Endodermal cell (in vitro differentiated cells): ENCODE results near the gene NFKB1. TPM values are rescaled to one million over a fixed set of nuclear protein-coding genes. Genes with fewer than 3 reads are reported as not detected.

Experiments used
- DNase-seq: peaks from one replicate; pipeline ENCODE4 v3.0.0-alpha.2; 2017
- H3K27ac ChIP-seq: 2 replicates; pipeline ENCODE4 v1.5.1; 2013; ENCODE audit warnings: mild to moderate bottlenecking, low read depth, low read length, moderate library complexity
- H3K27me3 ChIP-seq: 2 replicates; pipeline ENCODE4 v1.6.1; 2013; ENCODE audit warnings: mild to moderate bottlenecking, low read length, moderate library complexity; ENCODE audit not compliant: insufficient read depth, control insufficient read depth, poor library complexity, severe bottlenecking
- H3K36me3 ChIP-seq: 2 replicates; pipeline ENCODE4 v1.7.0; 2013; ENCODE audit warnings: mild to moderate bottlenecking, low read length, moderate library complexity; ENCODE audit not compliant: control insufficient read depth, insufficient read depth
- H3K4me1 ChIP-seq: one replicate; pipeline ENCODE4 v1.7.0; 2013; ENCODE audit warnings: low read length; ENCODE audit not compliant: control insufficient read depth, insufficient read depth
- H3K4me3 ChIP-seq: 2 replicates; pipeline ENCODE4 v1.5.1; 2013; ENCODE audit warnings: mild to moderate bottlenecking, low read length, moderate library complexity
- H3K9ac ChIP-seq: 2 replicates; pipeline ENCODE4 v1.6.1; 2013; ENCODE audit warnings: mild to moderate bottlenecking, low read length, moderate library complexity; ENCODE audit not compliant: poor library complexity, severe bottlenecking; ENCODE audit errors: extremely low read depth
- H3K9me3 ChIP-seq: 2 replicates; pipeline ENCODE4 v1.6.1; 2013; ENCODE audit warnings: mild to moderate bottlenecking, low read length, moderate library complexity; ENCODE audit not compliant: control insufficient read depth
- H3K27ac Mint-ChIP-seq: 2 replicates; pipeline ENCODE4 v1.8.0; 2020; ENCODE audit warnings: mixed read lengths
- H3K27me3 Mint-ChIP-seq: 2 replicates; pipeline ENCODE4 v1.8.0; 2021; ENCODE audit warnings: mild to moderate bottlenecking, mixed read lengths; ENCODE audit not compliant: insufficient read depth
- H3K36me3 Mint-ChIP-seq: 2 replicates; pipeline ENCODE4 v1.8.0; 2020; ENCODE audit warnings: low read depth, mixed read lengths
- H3K4me1 Mint-ChIP-seq: 2 replicates; pipeline ENCODE4 v1.8.0; 2020; ENCODE audit warnings: mixed read lengths
- H3K4me3 Mint-ChIP-seq: 2 replicates; pipeline ENCODE4 v1.8.0; 2020; ENCODE audit warnings: mild to moderate bottlenecking, moderate library complexity, mixed read lengths
- H3K9me3 Mint-ChIP-seq: 2 replicates; pipeline ENCODE4 v1.8.0; 2020; ENCODE audit warnings: mild to moderate bottlenecking, mixed read lengths
- WGBS, 2 experiments: methylation state at CpG; one replicate each; pipeline versions ENCODE4 v1.1.5 to v1.1.7; 2013; ENCODE audit warnings: missing lambda C conversion rate in 2 of 2, mixed read lengths in 1 of 2; ENCODE audit not compliant: insufficient coverage in 1 of 2, insufficient read length in 1 of 2; 5-methylcytosine and 5-hydroxymethylcytosine counted together
- total RNA-seq, 2 donors: library from RNA; stranded (reverse); fragmentation: NEBNext Ultra II Directional in 1 of 2; extraction: Animal tissue kit (Norgen Biotek cat#: 25700) in 1 of 2; gene quantifications; 2 replicates in 1 of 2; 3 replicates in 1 of 2; pipeline ENCODE4 v1.2.1, GENCODE V29; 2021
- TF ChIP-seq, protein P1 (sequence below): fragments of 200-600 bp; sonication (generic); conservative IDR thresholded peaks from 2 replicates; pipeline ENCODE4 v1.5.0; 2021; ENCODE audit warnings: antibody characterized with exemption, mild to moderate bottlenecking

The NFKB1 gene
- total RNA-seq, 2 donors from 2014 or later: 4.4 to 5.6 TPM

GRCh38 chr4:102534845-102535244, 33.7 kb downstream of the NFKB1 start:
- no peaks in the 10 kb centered on the region for H3K27me3 ChIP-seq
- no peak overlapping the region for H3K4me3 ChIP-seq
- no peaks in the 10 kb centered on the region for H3K36me3 ChIP-seq
- no peaks in the 10 kb centered on the region for H3K4me1 ChIP-seq
- H3K9me3 ChIP-seq: no peaks in the 10 kb centered on the region
- no peak for DNase-seq
- TF ChIP-seq, protein P1, sequence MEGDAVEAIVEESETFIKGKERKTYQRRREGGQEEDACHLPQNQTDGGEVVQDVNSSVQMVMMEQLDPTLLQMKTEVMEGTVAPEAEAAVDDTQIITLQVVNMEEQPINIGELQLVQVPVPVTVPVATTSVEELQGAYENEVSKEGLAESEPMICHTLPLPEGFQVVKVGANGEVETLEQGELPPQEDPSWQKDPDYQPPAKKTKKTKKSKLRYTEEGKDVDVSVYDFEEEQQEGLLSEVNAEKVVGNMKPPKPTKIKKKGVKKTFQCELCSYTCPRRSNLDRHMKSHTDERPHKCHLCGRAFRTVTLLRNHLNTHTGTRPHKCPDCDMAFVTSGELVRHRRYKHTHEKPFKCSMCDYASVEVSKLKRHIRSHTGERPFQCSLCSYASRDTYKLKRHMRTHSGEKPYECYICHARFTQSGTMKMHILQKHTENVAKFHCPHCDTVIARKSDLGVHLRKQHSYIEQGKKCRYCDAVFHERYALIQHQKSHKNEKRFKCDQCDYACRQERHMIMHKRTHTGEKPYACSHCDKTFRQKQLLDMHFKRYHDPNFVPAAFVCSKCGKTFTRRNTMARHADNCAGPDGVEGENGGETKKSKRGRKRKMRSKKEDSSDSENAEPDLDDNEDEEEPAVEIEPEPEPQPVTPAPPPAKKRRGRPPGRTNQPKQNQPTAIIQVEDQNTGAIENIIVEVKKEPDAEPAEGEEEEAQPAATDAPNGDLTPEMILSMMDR: no peak
- WGBS, 2 experiments: 96% methylated on average over 2 of the region's 2 CpGs; no CpG with 5 or more reads in 1 of the 2 experiments
- H3K4me3 Mint-ChIP-seq: no peak overlapping the region
- no peak overlapping the region for H3K27ac ChIP-seq
- no peaks in the 10 kb centered on the region for H3K27me3 Mint-ChIP-seq
- H3K9me3 Mint-ChIP-seq: no peaks in the 10 kb centered on the region
- no peak overlapping the region for H3K9ac ChIP-seq
- H3K27ac Mint-ChIP-seq: no peak overlapping the region
- H3K36me3 Mint-ChIP-seq: no peaks in the 10 kb centered on the region
- H3K4me1 Mint-ChIP-seq: peaks cover 7% of the 10 kb centered on the region

DNA sequence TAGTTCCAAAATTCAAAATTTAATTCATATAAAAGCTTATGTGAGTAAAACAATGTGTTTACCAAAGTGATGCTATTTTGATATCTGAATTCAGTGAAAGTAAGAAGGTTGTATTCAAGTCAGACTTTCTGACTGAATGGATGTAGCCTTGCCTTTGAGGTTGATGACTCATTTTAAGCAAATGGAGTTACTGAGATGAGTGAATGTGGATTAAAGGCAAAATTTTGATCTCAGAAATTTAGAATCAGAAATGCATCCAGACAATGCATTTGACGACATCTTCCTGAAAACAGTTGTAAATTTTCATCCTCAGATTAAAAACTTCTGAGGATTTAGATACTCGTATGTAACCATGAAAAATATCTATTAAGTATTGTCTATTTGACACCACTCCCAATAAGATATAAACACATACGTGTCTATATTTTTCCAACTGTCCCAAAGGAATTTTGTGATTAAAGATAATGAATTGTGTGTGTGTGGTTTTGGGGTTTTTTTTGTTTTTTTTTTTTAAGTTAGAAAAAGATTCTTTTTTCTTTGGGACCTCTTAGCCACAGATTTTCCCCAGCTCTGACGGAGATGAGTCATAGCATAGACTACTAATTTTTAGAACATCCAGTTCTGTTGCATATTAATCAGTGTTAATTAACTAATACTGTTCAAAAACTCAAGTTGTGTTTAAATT, 34.4 kb downstream of the NFKB1 start:
- no peaks in the 10 kb centered on the region for H3K9me3 ChIP-seq
- H3K4me1 Mint-ChIP-seq: peaks cover 7% of the 10 kb centered on the region
- no peak overlapping the region for H3K27ac ChIP-seq
- TF ChIP-seq, protein P1: no peak
- H3K4me3 Mint-ChIP-seq: no peak overlapping the region
- no peak overlapping the region for H3K9ac ChIP-seq
- no peaks in the 10 kb centered on the region for H3K9me3 Mint-ChIP-seq
- no peak for DNase-seq
- no peaks in the 10 kb centered on the region for H3K4me1 ChIP-seq
- no peak overlapping the region for H3K4me3 ChIP-seq
- WGBS, 2 experiments: 87% methylated on average over 3 of the region's 4 CpGs; no CpG with 5 or more reads in 1 of the 2 experiments
- H3K27me3 Mint-ChIP-seq: no peaks in the 10 kb centered on the region
- no peaks in the 10 kb centered on the region for H3K36me3 ChIP-seq
- no peaks in the 10 kb centered on the region for H3K36me3 Mint-ChIP-seq
- H3K27me3 ChIP-seq: no peaks in the 10 kb centered on the region
- H3K27ac Mint-ChIP-seq: no peak overlapping the region

GRCh38 chr4:102536768-102537167, 35.6 kb downstream of the NFKB1 start:
- DNase-seq: no peak
- Mint-ChIP-seq H3K27me3 (no peaks in the 10 kb centered on the region), H3K27ac (no peak overlapping the region), H3K36me3 (no peaks in the 10 kb centered on the region), H3K9me3 (no peaks in the 10 kb centered on the region), H3K4me1 (peaks cover 7% of the 10 kb centered on the region), H3K4me3 (no peak overlapping the region)
- H3K4me1 ChIP-seq: no peaks in the 10 kb centered on the region
- no peaks in the 10 kb centered on the region for H3K27me3 ChIP-seq
- TF ChIP-seq, protein P1: no peak
- no peaks in the 10 kb centered on the region for H3K9me3 ChIP-seq
- H3K9ac ChIP-seq: no peak overlapping the region
- no peak overlapping the region for H3K27ac ChIP-seq
- H3K4me3 ChIP-seq: no peak overlapping the region
- WGBS, 2 experiments: 78 to 86% methylated on average over 1 to 2 of the region's 3 CpGs
- no peaks in the 10 kb centered on the region for H3K36me3 ChIP-seq
